ENCODE measurements around the gene SLC38A10.
A peak's percentile ranks its signal among the peaks of the same experiment; 100 is the strongest.

The SLC38A10 gene

DNA sequence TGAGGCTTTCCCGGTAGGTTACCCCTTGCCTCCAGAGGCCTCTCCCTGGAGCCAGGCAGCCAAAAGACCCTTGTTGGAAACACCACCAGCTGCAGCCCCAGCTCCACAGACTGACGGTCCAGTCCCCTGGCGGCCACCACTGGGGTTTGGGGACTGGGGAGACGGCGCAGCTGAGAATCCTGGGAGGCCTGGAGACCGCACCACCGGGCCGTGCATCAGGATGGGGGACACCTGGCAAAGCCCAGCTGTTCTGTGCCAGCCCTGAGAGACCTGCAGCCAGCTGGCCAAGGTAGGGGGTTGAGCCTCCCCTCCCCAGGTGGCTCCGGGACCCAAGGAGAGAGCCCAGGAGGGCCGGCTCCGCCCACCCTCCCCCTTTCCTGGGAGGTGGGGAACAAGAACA is 8.3 kb upstream of the SLC38A10 start:
- no peak overlapping the region for H3K4me3 ChIP-seq (ENCODE audit: low read depth, low read length)
- TF ChIP-seq, protein P1, sequence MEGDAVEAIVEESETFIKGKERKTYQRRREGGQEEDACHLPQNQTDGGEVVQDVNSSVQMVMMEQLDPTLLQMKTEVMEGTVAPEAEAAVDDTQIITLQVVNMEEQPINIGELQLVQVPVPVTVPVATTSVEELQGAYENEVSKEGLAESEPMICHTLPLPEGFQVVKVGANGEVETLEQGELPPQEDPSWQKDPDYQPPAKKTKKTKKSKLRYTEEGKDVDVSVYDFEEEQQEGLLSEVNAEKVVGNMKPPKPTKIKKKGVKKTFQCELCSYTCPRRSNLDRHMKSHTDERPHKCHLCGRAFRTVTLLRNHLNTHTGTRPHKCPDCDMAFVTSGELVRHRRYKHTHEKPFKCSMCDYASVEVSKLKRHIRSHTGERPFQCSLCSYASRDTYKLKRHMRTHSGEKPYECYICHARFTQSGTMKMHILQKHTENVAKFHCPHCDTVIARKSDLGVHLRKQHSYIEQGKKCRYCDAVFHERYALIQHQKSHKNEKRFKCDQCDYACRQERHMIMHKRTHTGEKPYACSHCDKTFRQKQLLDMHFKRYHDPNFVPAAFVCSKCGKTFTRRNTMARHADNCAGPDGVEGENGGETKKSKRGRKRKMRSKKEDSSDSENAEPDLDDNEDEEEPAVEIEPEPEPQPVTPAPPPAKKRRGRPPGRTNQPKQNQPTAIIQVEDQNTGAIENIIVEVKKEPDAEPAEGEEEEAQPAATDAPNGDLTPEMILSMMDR (IDR thresholded peaks at IDR 0.05; ENCODE audit: low read depth, low read length): no peak
- peak overlapping the region; percentile 78 for H3K27ac ChIP-seq
- no peaks in the 10 kb centered on the region for H3K27me3 ChIP-seq (ENCODE audit: insufficient read depth, low read depth, severe bottlenecking)
- H3K36me3 ChIP-seq: no peaks in the 10 kb centered on the region
- H3K9me3 ChIP-seq (ENCODE audit: severe bottlenecking): no peaks in the 10 kb centered on the region
- DNase-seq: no peak

DNA sequence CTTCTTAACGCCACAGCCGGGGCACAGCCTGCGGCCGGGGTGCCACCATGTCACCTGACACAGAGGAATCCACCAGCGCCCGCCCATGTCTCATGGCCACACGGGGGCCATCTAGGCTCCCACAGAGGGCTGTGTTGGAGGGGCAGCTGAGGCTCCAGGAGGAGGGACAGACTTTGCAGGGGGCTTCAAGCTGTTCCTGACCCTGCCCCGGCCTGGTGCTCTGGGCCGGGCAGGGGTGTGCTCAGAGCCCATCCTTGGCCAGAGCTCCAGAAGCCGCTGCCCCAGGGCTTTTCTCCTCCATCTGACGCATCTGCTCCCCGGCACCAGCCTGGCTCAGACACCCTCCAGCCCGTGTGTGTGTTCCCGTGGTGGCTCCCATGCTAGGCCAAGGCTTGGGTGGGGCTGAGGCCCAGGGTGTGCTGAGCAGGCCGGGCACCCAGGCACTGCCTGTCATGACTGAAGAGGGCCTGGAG is 7.8 kb upstream of the SLC38A10 start:
- DNase-seq: peak; percentile 75
- Histone ChIP-seq H3K4me3 (ENCODE audit: low read depth, low read length) (no peak overlapping the region), H3K36me3 (no peaks in the 10 kb centered on the region), H3K27ac (peak overlapping the region; percentile 78), H3K27me3 (ENCODE audit: insufficient read depth, low read depth, severe bottlenecking) (no peaks in the 10 kb centered on the region), H3K9me3 (ENCODE audit: severe bottlenecking) (no peaks in the 10 kb centered on the region)
- TF ChIP-seq, protein P1 (IDR thresholded peaks at IDR 0.05; ENCODE audit: low read depth, low read length): peak; percentile 55

DNA sequence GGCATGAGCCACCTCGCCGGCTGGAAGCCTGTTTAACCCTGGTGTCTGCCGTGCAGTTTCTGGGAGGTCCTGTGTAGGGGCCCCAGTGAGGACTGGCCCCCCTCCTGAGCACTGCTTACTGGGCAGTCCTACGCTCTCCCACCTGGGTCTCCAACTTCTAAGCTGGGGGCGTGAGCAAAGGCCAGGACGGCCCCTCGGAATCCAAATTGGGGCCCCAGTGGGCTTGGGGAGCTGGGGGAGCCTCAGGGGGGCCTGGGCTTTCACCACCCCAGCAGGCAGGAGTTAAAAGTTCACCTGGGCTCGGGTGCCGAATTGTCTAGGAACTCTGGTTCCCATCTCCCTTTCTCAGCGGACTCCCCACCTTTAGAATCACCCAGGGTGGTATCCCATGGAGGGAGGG is 7.2 kb upstream of the SLC38A10 start:
- Histone ChIP-seq H3K9me3 (ENCODE audit: severe bottlenecking) (no peaks in the 10 kb centered on the region), H3K27me3 (ENCODE audit: insufficient read depth, low read depth, severe bottlenecking) (no peaks in the 10 kb centered on the region), H3K4me3 (ENCODE audit: low read depth, low read length) (no peak overlapping the region), H3K36me3 (no peaks in the 10 kb centered on the region), H3K27ac (no peak overlapping the region; the same call in 1 of the 2 replicates)
- no peak for DNase-seq
- TF ChIP-seq, protein P1 (IDR thresholded peaks at IDR 0.05; ENCODE audit: low read depth, low read length): no peak

DNA sequence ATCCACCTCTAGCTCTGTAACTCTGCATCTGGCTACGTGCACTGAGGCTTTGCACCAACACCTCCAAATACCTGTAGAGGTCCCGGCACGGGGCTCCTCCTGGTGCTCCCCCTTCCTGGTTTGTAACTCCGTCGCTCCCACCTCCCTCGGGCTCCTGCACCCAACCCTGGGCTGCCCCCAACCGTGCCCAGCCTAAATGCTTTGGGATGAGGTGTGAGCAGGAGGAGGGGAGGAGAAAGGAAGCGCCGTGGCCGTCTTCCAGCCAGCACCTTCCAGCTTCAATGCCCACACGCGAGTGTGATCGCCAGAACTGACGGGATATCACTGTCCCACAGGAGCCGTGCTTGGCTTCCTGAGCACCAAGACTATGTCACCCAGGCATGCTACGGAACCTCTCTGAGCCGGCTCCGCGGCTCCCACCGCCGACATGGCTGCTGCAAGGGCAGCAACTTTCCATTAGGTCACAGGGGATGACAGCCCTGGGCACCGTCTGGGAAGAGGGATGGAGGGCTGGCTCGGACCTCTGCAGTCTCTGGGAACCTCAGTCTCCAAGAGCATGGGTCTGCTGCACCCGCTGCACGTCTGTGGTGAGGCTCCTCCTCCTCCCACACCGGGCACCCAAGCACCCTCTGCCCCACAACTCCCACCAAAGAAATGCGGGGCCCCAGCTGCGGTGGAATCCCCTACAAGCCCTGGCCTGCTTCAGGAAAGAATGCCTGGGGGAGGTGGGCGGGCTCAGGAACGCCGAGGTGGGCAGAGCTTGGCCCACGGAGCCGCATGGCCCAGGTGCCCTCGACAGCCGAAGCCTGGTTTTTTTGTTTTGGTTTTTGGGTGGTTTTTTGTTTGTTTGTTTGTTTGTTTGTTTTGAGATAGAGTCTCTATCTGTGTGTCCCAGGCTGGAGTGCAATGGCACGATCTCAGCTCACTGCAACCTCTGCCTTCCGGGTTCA is 6.4 kb upstream of the SLC38A10 start:
- Histone ChIP-seq H3K27ac (no peak overlapping the region), H3K4me3 (ENCODE audit: low read depth, low read length) (no peak overlapping the region), H3K9me3 (ENCODE audit: severe bottlenecking) (no peaks in the 10 kb centered on the region), H3K36me3 (no peaks in the 10 kb centered on the region), H3K27me3 (ENCODE audit: insufficient read depth, low read depth, severe bottlenecking) (no peaks in the 10 kb centered on the region)
- TF ChIP-seq, protein P1 (IDR thresholded peaks at IDR 0.05; ENCODE audit: low read depth, low read length): no peak
- DNase-seq: no peak

DNA sequence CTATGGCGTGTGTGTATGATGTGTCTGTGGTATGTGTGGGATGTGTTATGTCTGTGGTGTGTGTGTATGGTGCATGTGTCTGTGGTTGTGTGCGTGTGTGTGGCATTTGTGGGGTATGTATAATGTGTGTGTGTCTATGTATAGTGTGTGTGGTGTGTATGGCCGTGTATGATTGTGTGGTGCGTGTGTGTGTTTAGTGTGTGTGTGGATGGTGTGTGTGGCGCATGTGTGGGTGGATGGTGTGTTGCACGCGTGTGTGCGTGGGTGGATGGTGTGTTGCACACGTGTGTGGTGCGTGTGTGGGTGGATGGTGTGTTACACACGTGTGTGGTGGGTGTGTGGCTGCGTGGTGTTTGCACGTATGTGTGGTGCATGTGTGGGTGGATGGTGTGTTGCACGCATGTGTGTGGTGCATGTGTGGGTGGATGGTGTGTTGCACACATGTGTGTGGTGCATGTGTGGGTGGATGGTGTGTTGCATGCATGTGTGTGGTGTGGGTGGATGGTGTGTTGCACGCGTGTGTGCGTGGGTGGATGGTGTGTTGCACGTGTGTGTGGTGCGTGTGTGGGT is 5.6 kb upstream of the SLC38A10 start:
- Histone ChIP-seq H3K27me3 (ENCODE audit: insufficient read depth, low read depth, severe bottlenecking) (no peaks in the 10 kb centered on the region), H3K27ac (peak overlapping the region; percentile 56; the same call in 1 of the 2 replicates), H3K36me3 (no peaks in the 10 kb centered on the region), H3K4me3 (ENCODE audit: low read depth, low read length) (no peak overlapping the region), H3K9me3 (ENCODE audit: severe bottlenecking) (no peaks in the 10 kb centered on the region)
- DNase-seq: no peak
- TF ChIP-seq, protein P1 (IDR thresholded peaks at IDR 0.05; ENCODE audit: low read depth, low read length): no peak

Measured in WERI-Rb-1 (cell line).